GM23248 (cell line): ENCODE results near the gene DCUN1D1.

Source experiments
- EZH2 ChIP-seq: fragments of 200-600 bp; sonication (generic); IDR thresholded peaks from 2 replicates; pipeline ENCODE4 v1.6.1; 2018; ENCODE audit warnings: antibody characterized with exemption, mild to moderate bottlenecking; ENCODE audit not compliant: insufficient read depth, poor library complexity, severe bottlenecking
- EZH2phosphoT487 ChIP-seq: fragments of 200-600 bp; sonication (generic); IDR thresholded peaks from 2 replicates; pipeline ENCODE4 v1.6.1; 2018; ENCODE audit warnings: antibody characterized with exemption, moderate library complexity, mild to moderate bottlenecking, low read depth; ENCODE audit not compliant: insufficient read depth

DNA sequence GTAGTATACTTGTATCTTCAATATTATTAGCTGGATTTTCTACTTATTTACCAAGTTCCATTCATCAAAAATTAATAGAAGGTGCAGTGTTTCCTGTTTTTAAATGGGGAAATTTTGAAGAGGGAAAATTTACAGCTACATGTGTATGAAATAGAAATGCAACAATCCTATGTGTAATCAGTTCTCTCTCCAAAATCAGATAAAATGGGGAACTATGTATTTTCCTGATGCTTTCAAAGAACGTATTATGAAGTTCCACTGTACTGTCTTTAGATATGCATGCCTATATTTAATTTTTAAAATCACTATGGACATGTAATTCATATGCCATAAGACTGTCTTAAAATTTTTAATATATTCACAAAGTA, 43.4 kb downstream of the DCUN1D1 start:
- no peak for TF ChIP-seq EZH2
- no peak for TF ChIP-seq EZH2phosphoT487
